ENCODE measurements around the gene HDGFL1.

DNA sequence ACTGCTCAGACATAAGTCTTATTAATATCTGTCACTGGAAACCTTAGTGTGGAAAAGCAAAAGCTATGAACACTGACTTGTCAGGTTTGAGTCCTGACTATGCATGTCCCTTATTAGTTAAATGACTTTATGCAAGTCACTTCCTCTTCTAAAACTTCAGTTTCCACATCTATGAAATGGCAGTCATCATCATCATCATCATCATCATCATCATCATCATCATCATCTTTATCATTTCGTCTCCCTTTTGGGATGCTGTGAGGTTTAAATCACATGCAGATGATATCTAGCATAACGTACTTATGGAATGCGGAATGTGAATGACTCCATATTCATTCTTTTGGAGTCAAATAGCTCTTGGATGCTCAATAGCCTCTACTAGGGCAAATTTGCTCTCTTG lies 24.5 kb downstream of the HDGFL1 start:
- TF ChIP-seq POLR2A (IDR thresholded peaks at IDR 0.05) (no peak), POLR2AphosphoS5 (IDR thresholded peaks at IDR 0.05) (no peak)
- TF ChIP-seq, protein P1, sequence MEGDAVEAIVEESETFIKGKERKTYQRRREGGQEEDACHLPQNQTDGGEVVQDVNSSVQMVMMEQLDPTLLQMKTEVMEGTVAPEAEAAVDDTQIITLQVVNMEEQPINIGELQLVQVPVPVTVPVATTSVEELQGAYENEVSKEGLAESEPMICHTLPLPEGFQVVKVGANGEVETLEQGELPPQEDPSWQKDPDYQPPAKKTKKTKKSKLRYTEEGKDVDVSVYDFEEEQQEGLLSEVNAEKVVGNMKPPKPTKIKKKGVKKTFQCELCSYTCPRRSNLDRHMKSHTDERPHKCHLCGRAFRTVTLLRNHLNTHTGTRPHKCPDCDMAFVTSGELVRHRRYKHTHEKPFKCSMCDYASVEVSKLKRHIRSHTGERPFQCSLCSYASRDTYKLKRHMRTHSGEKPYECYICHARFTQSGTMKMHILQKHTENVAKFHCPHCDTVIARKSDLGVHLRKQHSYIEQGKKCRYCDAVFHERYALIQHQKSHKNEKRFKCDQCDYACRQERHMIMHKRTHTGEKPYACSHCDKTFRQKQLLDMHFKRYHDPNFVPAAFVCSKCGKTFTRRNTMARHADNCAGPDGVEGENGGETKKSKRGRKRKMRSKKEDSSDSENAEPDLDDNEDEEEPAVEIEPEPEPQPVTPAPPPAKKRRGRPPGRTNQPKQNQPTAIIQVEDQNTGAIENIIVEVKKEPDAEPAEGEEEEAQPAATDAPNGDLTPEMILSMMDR (IDR thresholded peaks at IDR 0.05): no peak

Measured in stomach (tissue), 4 donors.